HG03280 (cell line): ENCODE data around the gene UBE2D2.

ENCODE experiments used
- ATAC-seq: cut with Tn5 transposase; IDR thresholded peaks from one replicate; pipeline ENCODE4 v1.9.1; 2021; ENCODE audit warnings: mild to moderate bottlenecking, moderate library complexity; ENCODE audit not compliant: unreplicated experiment

The UBE2D2 gene

GRCh38 chr5:139646111-139646510, 85.0 kb downstream of the UBE2D2 start:
- no peak for ATAC-seq

DNA sequence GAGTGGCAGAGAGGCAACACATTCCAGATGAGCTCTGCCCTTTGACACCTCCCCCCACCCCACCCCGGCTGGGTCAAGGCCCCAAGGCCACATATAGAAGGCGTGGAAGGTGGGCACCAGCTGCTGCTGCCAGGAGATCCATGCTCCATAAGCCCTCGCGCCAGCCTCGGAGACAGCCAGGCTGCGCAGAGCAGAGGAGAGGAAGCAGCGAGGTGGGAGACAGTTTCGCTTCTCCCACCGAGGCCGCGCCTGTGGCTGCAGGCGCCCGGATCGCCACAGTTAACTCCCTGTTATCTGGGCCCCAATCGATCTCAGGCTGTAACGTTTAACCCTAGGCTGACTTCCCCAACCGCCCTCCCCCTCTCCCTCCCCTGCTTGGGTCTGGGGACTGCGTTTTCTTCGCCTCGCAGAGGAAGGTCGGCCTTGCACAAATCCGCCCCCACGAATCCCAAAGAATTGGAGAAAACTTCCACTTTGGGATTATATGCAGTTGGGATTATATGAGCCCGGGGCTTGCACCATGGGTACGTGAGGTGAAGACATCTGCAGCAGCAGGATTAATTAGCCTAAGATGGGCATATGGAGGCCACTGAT, 85.9 kb downstream of the UBE2D2 start:
- no peak for ATAC-seq

- no peak for ATAC-seq
Measured at GRCh38 chr5:139647506-139648204, 86.5 kb downstream of the UBE2D2 start.

DNA sequence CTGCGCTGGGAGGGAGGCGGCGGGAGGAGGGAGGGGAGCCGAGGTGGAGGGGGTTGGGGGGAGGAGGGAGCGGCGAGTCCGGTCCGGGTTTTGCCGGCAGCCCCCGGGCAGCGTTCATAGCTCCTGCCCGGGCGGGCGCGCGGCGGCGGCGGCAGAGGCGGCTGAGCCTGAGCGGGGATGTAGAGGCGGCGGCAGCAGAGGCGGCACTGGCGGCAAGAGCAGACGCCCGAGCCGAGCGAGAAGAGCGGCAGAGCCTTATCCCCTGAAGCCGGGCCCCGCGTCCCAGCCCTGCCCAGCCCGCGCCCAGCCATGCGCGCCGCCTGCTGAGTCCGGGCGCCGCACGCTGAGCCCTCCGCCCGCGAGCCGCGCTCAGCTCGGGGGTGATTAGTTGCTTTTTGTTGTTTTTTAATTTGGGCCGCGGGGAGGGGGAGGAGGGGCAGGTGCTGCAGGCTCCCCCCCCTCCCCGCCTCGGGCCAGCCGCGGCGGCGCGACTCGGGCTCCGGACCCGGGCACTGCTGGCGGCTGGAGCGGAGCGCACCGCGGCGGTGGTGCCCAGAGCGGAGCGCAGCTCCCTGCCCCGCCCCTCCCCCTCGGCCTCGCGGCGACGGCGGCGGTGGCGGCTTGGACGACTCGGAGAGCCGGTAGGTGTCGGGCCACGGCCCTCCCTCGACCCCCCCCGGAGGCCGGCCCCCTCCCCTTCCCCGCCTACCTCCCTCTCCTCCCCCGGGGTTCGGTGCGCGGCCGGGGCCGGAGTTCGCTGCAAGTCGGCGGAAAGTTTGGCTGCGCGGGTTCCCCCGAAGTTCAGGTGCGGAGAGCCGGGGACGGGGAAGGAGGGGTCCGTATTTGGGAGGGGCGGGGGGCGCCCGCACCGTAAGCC, 87.3 kb downstream of the UBE2D2 start, which contains the start of gene CXXC5:
Gene CXXC5, plus strand, starts transcription at position 145 of the 877 bp plus-strand sequence. CDS start 32,175 bp downstream, outside the sequence.
- ATAC-seq: peak; percentile 33

GRCh38 chr5:139649082-139649991, 88.2 kb downstream of the UBE2D2 start:
- ATAC-seq: no peak

- no peak for ATAC-seq
Measured at GRCh38 chr5:139650031-139650688, 89.0 kb downstream of the UBE2D2 start.

- ATAC-seq: no peak
Measured at GRCh38 chr5:139650689-139651042, 89.5 kb downstream of the UBE2D2 start.

DNA sequence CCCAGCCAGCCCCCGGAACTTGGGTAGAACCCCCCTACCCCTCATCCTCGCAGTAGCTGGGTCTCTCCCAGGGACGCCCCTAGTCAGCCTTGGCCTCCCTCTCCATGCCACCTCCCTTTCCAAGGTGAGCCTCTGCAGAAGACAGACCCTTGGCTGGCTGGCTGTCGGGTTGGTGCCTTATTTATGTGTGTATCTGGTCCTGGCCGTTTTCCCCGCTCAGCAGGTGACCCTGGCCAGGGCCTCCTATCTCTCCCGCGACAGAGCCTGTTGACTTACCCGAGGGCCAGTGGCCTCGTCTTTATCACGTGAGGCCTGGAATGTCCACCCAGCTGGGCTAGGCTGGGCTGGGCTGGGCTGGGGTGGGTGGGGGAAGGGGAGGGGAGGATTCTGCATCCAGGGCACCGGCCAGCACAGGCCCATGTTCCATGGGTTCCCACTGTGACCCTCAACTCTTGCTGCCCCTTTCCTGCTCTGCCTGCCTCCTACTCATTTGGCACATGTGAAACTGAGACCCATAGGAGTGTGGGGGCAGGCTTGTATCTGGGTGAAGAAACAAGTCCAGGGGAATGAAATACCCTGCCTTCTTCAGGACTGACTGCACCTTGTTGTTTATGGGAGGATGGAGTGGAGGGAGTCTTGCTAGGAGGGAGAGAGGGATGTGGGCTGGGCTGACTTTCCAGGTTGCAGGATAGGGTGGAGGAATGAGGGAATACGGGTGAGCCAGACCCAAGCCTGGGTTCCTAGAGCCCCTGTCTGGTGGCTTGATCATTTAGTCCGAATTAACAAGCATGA, 90.1 kb downstream of the UBE2D2 start:
- peak; percentile 1 for ATAC-seq

DNA sequence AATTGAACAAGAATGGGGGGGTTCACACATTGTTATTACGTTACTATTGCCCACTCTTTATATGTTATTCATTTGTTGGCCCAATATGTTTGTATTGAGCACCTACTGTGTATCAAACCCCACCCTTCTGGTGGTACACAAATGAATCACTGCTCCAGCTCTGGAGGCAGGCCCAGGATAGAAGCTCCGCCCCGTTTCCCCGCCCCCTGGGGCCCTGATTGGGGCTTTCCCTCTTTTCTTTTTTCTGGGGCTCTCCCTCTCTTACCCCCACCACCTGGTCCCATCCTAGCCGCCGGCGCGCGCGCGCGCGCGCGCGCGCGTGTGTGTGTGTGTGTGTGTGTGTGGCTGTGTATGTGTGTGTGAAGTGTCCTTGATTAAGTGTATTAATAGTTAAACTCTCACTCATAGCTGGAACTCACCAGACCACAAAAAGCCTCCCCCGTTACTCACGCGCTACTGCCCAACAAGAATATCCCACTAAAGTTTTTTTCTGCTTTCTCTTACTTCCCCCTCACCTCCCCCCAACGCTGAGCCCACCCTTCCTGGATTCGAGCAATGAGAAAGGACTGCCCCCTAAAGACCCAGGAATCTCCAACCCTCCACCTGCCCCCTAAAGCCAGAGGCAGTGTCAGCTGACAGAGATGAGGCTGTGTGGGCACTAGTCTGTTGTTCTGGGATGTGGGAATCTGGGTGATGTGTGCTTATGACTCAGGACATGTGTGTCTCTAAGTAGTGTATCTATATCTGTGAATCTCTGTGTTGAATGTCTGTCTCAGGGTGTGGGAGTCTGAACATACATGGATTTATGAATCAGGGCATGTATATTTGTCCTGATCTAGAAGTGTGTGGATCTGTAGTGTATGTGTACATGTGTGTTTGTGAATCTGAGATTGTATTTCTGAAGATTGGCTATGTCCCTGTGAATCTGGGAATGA, 91.0 kb downstream of the UBE2D2 start:
- peak; percentile 47 for ATAC-seq

- peak; percentile 23 for ATAC-seq
Measured at GRCh38 chr5:139652788-139653241, 91.7 kb downstream of the UBE2D2 start.

DNA sequence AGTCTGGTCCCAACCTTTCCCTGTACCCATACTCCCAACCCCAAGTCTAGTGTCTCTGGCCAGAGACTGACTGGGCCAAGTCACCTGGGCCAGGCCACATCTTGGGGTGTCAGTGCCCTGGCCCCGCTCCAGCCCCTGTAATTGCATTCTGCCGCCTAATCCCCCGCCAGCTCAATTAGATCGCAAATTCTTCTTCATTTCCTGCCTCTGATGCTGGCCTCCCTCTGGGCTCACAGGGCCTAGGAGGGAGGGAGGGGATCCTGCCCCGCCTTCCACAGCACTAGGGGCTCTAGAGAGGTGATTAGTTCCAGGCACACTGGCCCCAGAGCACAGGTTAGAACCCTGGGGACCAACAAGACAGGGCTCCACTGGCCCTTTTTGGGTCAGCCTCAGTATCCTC, 92.5 kb downstream of the UBE2D2 start:
- no peak for ATAC-seq

GRCh38 chr5:139654464-139654863, 93.3 kb downstream of the UBE2D2 start:
- no peak for ATAC-seq

DNA sequence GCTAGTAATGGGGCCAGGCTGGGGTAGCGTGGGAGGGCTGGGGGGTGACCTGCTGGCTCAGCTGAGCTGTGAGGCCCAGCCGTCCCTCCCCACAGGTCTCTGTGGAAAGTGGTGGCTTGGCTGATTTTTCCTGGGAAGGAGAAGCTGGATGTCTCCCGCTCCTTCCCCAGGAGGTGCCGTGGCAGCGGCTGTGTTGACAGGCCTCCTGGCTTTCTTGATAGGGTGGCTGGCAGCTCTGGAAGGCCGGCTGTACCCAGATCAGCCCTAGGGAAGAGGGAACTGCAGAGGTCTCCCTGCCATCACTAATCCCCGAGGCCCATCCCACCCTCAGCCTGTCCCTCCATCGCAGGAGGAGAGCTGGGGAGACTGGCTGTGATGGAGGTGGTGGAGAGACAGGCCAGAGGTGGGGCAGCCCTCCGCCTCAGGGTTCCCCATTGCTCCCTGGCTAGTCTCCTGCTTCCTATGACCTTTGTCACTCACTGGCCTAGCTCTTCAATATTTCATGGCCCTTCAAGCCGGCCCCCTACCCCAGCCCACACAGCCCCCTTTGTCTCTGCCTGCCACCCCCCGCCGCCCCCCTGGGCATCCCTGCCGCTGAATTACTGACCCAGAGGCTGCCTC, 93.8 kb downstream of the UBE2D2 start:
- ATAC-seq: no peak

- ATAC-seq: no peak
Measured at GRCh38 chr5:139655727-139656271, 94.7 kb downstream of the UBE2D2 start.

DNA sequence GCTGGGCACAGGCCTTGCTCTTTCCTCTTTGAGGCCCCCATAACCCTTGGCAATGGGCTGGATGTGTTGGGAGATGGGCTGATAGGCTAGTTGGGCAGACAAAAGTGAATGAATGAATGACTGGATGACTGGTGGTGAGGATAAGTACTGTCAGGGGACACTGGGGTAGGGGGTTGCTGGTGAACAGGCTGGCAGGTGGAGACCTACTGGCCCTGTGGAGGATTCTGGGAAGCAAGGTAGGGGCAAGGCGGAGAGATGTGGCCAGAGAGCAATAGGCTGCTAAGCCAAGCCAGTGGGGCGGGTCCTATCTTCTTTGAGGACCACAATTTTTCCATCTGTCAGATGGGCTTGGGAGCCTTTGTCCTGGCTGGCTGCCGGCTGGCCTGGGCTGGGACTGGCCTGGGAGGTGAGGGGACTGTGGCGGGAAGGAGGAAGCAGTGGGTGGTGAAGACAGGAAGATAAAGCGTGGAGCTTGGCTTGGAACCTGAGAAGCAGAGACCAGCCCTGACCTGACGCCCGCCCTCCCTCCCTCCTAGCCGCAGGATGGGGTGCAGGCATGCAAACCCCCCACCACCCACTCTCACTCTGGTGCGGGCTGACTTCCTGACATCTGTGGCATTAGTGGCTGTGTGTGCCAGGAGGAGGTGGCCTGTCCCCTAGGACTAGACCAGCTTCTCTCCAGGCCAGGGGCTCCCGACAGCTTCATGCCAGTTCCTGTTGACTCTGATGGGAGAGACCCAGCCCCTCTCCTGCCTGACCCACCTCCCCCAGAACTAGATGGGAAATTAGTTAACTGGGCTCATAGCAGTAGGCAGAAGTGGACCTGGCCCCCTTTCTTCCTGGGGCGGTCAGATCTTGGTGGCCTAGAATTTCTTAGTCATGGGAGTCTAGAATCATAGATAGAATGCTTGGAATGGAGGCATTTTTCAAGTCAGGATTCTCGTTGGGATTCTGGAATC, 96.5 kb downstream of the UBE2D2 start:
- ATAC-seq: no peak

DNA sequence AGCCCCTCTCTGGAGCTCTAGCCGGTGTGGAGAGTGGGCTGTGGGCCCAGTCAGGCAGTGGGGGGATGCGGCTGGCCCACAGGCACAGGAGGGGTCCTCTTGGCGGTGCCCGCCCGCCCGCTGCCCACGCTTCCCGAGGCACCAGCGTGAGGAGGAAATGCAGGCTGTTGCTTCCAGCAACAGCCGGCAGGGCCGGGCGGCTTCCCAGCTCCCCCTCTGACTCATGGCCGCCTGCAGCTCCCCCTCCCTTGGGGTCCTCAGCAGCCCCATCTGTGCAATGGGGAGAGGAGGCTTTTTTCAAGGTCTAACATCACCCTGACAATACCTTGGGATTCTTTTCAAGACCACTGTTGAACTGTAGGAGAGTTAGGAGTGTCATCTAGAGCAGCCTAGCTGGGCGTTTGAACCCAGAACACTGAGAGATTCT, 97.4 kb downstream of the UBE2D2 start:
- ATAC-seq: no peak
